Stimulated activated CD4-positive, alpha-beta T cell treated with anti-CD3 and anti-CD28 coated beads, Interleukin-12 subunit alpha, Interleukin-12 subunit beta, amount 100 ng/mL, for 4 hours (primary cell): ENCODE measurements around the gene ERC1.
A peak's percentile ranks its signal among the peaks of the same experiment; 100 is the strongest.

Source experiments
- DNase-seq: peaks from one replicate; pipeline ENCODE4 v3.0.0-alpha.2; 2020

Gene ERC1

GRCh38 chr12:990661-991349 lies at the start of gene ERC1:
TSS of gene ERC1 (plus strand) at chr12:991223. CDS start at chr12:1027904, 36,681 bp downstream.
- peak; percentile 86 for DNase-seq

GRCh38 chr12:943051-943450 lies 48.0 kb upstream of the ERC1 start:
- DNase-seq: no peak

- DNase-seq: no peak
These were observed 46.8 kb upstream of the ERC1 start for GRCh38 chr12:944211-944610.

- DNase-seq: no peak
These were observed 44.8 kb upstream of the ERC1 start for GRCh38 chr12:946212-946611.

GRCh38 chr12:946631-947030 lies 44.4 kb upstream of the ERC1 start:
- DNase-seq: no peak

- no peak for DNase-seq
These were observed 42.8 kb upstream of the ERC1 start for GRCh38 chr12:948238-948637.

- peak; percentile 98 for DNase-seq
These were observed 41.4 kb upstream of the ERC1 start, which contains the start of gene RAD52 for GRCh38 chr12:949453-950191. TSS of gene RAD52 (minus strand) at chr12:949694. CDS start at chr12:933058, 16,636 bp downstream.

- no peak for DNase-seq
These were observed 39.8 kb upstream of the ERC1 start for GRCh38 chr12:951176-951575.

- no peak for DNase-seq
These were observed 37.2 kb upstream of the ERC1 start for GRCh38 chr12:953776-954175.

GRCh38 chr12:954741-955140 lies 36.3 kb upstream of the ERC1 start:
- DNase-seq: no peak

GRCh38 chr12:955939-956338 lies 35.1 kb upstream of the ERC1 start:
- no peak for DNase-seq

GRCh38 chr12:958588-959123 lies 32.4 kb upstream of the ERC1 start:
- DNase-seq: no peak

- no peak for DNase-seq
These were observed 24.3 kb upstream of the ERC1 start for GRCh38 chr12:966724-967123.

- no peak for DNase-seq
These were observed 23.4 kb upstream of the ERC1 start for GRCh38 chr12:967641-968040.

- no peak for DNase-seq
These were observed 22.5 kb upstream of the ERC1 start for GRCh38 chr12:968545-968944.

- DNase-seq: no peak
These were observed 21.2 kb upstream of the ERC1 start for GRCh38 chr12:969821-970220.

- DNase-seq: no peak
These were observed 19.0 kb upstream of the ERC1 start for GRCh38 chr12:971991-972390.

GRCh38 chr12:974271-974862 lies 16.7 kb upstream of the ERC1 start:
- DNase-seq: no peak

GRCh38 chr12:976644-977043 lies 14.4 kb upstream of the ERC1 start:
- DNase-seq: no peak

GRCh38 chr12:977156-977555 lies 13.9 kb upstream of the ERC1 start:
- no peak for DNase-seq

GRCh38 chr12:979349-979748 lies 11.7 kb upstream of the ERC1 start:
- no peak for DNase-seq

GRCh38 chr12:981176-981828 lies 9.7 kb upstream of the ERC1 start:
- no peak for DNase-seq

- no peak for DNase-seq
These were observed 9.1 kb upstream of the ERC1 start for GRCh38 chr12:981961-982360.
